Amygdala (tissue), 56 donors: Measurements from ENCODE around the gene AHSP.
A peak's percentile ranks its signal among the peaks of the same experiment; 100 is the strongest.
"Not testable (repeated sequence)": the region's sequence is repeated elsewhere in the genome, so short reads cannot be mapped to it uniquely, and the experiment has no call there.

Experiments used
- DNase-seq, 56 donors: peaks; one replicate each; lab custom pipeline; 2025; lab: John Stamatoyannopoulos, UW

Gene AHSP

GRCh38 chr16:31499928-31500327 lies 27.8 kb upstream of the AHSP start:
- no peak for DNase-seq

GRCh38 chr16:31501226-31501965 lies 26.3 kb upstream of the AHSP start:
- DNase-seq = no peak

GRCh38 chr16:31501966-31502348 lies 25.7 kb upstream of the AHSP start:
- no peak for DNase-seq

- DNase-seq = no peak
Observed at GRCh38 chr16:31502981-31503380, 24.7 kb upstream of the AHSP start.

GRCh38 chr16:31503555-31503954 lies 24.1 kb upstream of the AHSP start:
- not testable (repeated sequence) for DNase-seq

GRCh38 chr16:31504159-31504558 lies 23.5 kb upstream of the AHSP start:
- no peak for DNase-seq

GRCh38 chr16:31505483-31505882 lies 22.2 kb upstream of the AHSP start:
- no peak for DNase-seq

GRCh38 chr16:31507617-31507928 lies 20.1 kb upstream of the AHSP start:
- peak in 1 of 56 donors; percentile 39 for DNase-seq

GRCh38 chr16:31507929-31508705 lies 19.6 kb upstream of the AHSP start, which contains the start of gene RUSF1:
Gene RUSF1 (minus strand): TSS chr16:31508391. CDS start chr16:31508373, 18 bp downstream.
- DNase-seq = peak; percentile 44 to 93 (median 81)

- no peak for DNase-seq
Observed at GRCh38 chr16:31508706-31509195, 18.9 kb upstream of the AHSP start.

GRCh38 chr16:31513126-31513525 lies 14.6 kb upstream of the AHSP start:
- DNase-seq = no peak

GRCh38 chr16:31513884-31514283 lies 13.8 kb upstream of the AHSP start:
- no peak for DNase-seq

- no peak for DNase-seq
Observed at GRCh38 chr16:31517800-31518402, 9.8 kb upstream of the AHSP start.

GRCh38 chr16:31519759-31520431 lies 7.8 kb upstream of the AHSP start:
- no peak for DNase-seq

- no peak for DNase-seq
Observed at GRCh38 chr16:31521368-31521767, 6.3 kb upstream of the AHSP start.

- no peak for DNase-seq
Observed at GRCh38 chr16:31522071-31522470, 5.6 kb upstream of the AHSP start.

GRCh38 chr16:31523768-31524167 lies 3.9 kb upstream of the AHSP start:
- DNase-seq = not testable (repeated sequence)

- no peak for DNase-seq
Observed at GRCh38 chr16:31525113-31525512, 2.6 kb upstream of the AHSP start.

GRCh38 chr16:31528523-31529107 lies 915 bp downstream of the AHSP start:
- no peak for DNase-seq

- DNase-seq = no peak
Observed at GRCh38 chr16:31529108-31529936, 1.6 kb downstream of the AHSP start.
